ENCODE data around the gene CYP27A1. TPM values are rescaled to one million over a fixed set of nuclear protein-coding genes. Genes with fewer than 3 reads are reported as not detected.

Gene CYP27A1
- total and polyA plus RNA-seq, 2 of the 4 experiments (the other 2 are of a cell fraction) = 5.2 to 5.3 TPM

DNA sequence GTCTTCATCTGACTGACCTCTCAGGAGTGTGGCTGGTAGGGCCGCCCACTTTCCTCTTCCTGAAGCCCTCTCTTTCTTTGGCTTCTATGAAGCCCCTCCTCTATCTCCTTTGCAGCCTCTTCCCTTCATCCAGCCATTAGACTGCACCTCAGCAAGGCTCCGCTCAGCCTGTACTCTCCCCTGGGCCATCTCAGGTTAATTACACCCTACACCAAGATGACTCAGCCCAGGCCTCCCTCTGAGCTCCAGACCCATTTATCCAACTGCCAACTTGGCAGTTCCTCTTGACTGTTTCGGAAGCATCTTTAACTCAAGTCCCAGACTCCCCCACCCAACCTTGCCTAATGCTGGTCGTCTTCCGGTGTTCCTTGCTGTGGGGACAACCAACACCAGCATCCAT, 71.8 kb downstream of the CYP27A1 start:
- WGBS, 2 experiments (ENCODE audit: extremely low coverage in 2 of 2, insufficient read length in 1 of 2) = 43% methylated on average over 2 of the region's 5 CpGs; no CpG with 5 or more reads in 1 of the 2 experiments

More for the DNA sequence above, 71.8 kb downstream of the CYP27A1 start:
- H2BK120ac ChIP-seq (ENCODE audit: low read depth, low read length) = no peak overlapping the region
- H2BK5ac ChIP-seq (ENCODE audit: low read depth, low read length, poor library complexity, severe bottlenecking) = no peak overlapping the region
- no peak overlapping the region for H3K9ac ChIP-seq (ENCODE audit: low read depth, low read length)
- ATAC-seq (ENCODE audit: low read depth) (peak; percentile 15), DNase-seq (peak; percentile 13)
- CTCF ChIA-PET = interaction anchor here (0.5 to 0.7 kb wide), 4 partner anchors 23 to 131 kb away, joined by 3 read pairs; no protein-coding TSS in a partner anchor
- no peaks in the 10 kb centered on the region for H3K9me1 ChIP-seq (ENCODE audit: insufficient read depth, low read length)
- peak overlapping the region; percentile 31 for H2AK9ac ChIP-seq (replicated peaks; ENCODE audit: low read depth, low read length, poor library complexity)
- no peak overlapping the region for H3K4ac ChIP-seq (ENCODE audit: low read depth, low read length)
- TF ChIP-seq, protein P1, sequence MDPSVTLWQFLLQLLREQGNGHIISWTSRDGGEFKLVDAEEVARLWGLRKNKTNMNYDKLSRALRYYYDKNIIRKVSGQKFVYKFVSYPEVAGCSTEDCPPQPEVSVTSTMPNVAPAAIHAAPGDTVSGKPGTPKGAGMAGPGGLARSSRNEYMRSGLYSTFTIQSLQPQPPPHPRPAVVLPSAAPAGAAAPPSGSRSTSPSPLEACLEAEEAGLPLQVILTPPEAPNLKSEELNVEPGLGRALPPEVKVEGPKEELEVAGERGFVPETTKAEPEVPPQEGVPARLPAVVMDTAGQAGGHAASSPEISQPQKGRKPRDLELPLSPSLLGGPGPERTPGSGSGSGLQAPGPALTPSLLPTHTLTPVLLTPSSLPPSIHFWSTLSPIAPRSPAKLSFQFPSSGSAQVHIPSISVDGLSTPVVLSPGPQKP (IDR thresholded peaks at IDR 0.05; ENCODE audit: borderline replicate concordance, low read depth, low read length) = no peak
- no peak for TF ChIP-seq NFE2L2 (IDR thresholded peaks at IDR 0.05; ENCODE audit: low read depth, low read length)
- no peaks in the 10 kb centered on the region for H3K4me1 ChIP-seq (ENCODE audit: control insufficient read depth, insufficient read depth, low read length)
- no peak overlapping the region for H3K18ac ChIP-seq (ENCODE audit: low read depth, low read length)
- no peak overlapping the region for H4K91ac ChIP-seq (ENCODE audit: insufficient read depth, low read depth, low read length)
- H2AFZ ChIP-seq (replicated peaks; ENCODE audit: low read length, poor library complexity) = no peak overlapping the region
- POLR2A ChIA-PET (ENCODE audit: unreplicated experiment) = no interaction called here
- H3K4me3 ChIP-seq (ENCODE audit: insufficient read depth, low read depth, low read length) = no peak overlapping the region
- H4K20me1 ChIP-seq (ENCODE audit: insufficient read depth, low read length) = no peaks in the 10 kb centered on the region; the same call in 1 of the 2 replicates
- intact Hi-C loops (cut with micrococcal nuclease) (loop anchor here (2.0 kb wide), 1 partner anchor 45 kb away; no protein-coding TSS in a partner anchor), dilution Hi-C loops (cut with HindIII; ENCODE audit: low sequenced_read_pairs, unreplicated experiment) (no loop called here), in situ Hi-C loops (cut with MboI; ENCODE audit: low sequenced_read_pairs) (no loop called here)
- no peak overlapping the region for H2BK15ac ChIP-seq (ENCODE audit: low read depth, low read length)
- H3K14ac ChIP-seq (replicated peaks; ENCODE audit: low read depth, low read length) = no peak overlapping the region
- H3K36me3 ChIP-seq (ENCODE audit: control insufficient read depth, insufficient read depth, low read length) = no peaks in the 10 kb centered on the region
- H2BK20ac ChIP-seq (ENCODE audit: low read depth, low read length) = no peak overlapping the region
- H3K79me1 ChIP-seq (ENCODE audit: low read depth in 1 of 2, low read length in 2 of 2) = no peaks in the 10 kb centered on the region
- no peak overlapping the region for H3K27ac ChIP-seq (ENCODE audit: insufficient read depth, low read length)
- H2AK5ac ChIP-seq (ENCODE audit: low read depth, low read length) = no peak overlapping the region
- H3K9me3 ChIP-seq (ENCODE audit: control insufficient read depth, insufficient read depth, low read length) = peaks cover 4% of the 10 kb centered on the region; the same call in 1 of the 2 replicates
- no peak overlapping the region for H3K23ac ChIP-seq (ENCODE audit: low read depth, low read length)
- H3K4me2 ChIP-seq (ENCODE audit: low read depth, low read length) = no peak overlapping the region
- no peak overlapping the region for H3K56ac ChIP-seq (ENCODE audit: extremely low read depth, insufficient read depth, low read length)
- H4K5ac ChIP-seq (ENCODE audit: low read depth, low read length) = no peak overlapping the region
- H3K27me3 ChIP-seq (ENCODE audit: control insufficient read depth, insufficient read depth, low read length) = peaks cover 62% of the 10 kb centered on the region
- no peak overlapping the region for H4K8ac ChIP-seq (ENCODE audit: low read depth in 2 of 2, low read length in 2 of 2)
- BruUV-seq (replicated peaks) = no TSS peak

All from IMR-90 (cell line).